ENCODE results near the gene TOB1. TPM values are rescaled to one million over a fixed set of nuclear protein-coding genes. Genes with fewer than 3 reads are reported as not detected.

The TOB1 gene
- total RNA-seq, 4 donors from 2014 or later, result 48.6 to 142 (median 81.3) TPM

DNA sequence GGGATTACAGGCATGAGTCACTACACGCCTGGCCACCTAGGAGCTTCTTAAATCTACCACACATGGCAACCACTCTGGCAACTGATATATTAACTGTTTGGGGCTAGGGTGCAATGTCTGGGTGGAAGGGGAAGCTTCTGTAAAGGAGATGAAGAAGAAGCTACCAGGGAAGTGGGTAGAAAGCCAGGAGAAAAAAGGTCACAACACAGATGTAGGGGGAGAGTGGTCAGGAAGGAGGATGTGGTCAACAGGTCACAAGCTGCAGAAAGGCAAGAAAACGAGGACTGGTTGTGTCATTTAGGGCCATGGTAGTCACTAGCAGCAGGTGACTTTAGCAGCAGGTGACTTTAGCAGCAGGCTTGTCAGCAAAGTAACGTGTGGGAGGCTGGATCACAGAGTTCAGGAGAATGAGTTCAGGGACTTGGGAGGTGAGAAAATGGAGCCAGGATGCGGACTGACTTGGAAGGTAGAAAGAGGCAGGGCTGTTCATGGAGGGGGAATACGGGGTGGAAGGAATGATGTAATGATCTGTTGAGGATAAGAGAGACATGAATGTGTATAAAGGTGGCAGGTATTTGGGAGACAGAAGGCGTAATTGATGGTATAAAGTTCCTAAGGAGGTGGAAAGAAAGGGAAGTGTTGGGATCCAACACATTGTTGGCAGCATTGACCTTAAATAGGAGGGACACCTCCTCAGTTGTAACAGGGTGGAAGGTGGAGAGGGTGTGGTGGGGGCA is 47.1 kb downstream of the TOB1 start:
- Histone ChIP-seq H3K27me3 (no peaks in the 10 kb centered on the region), H3K36me3 (no peaks in the 10 kb centered on the region), H3K27ac (no peak overlapping the region), H3K4me1 (peaks cover 0 to 10% (median 0%) of the 10 kb centered on the region in 4 donors), H3K9me3 (peaks cover 0 to 5% (median 0%) of the 10 kb centered on the region in 4 donors), H3K4me3 (no peak overlapping the region)
- TF ChIP-seq EP300 (IDR thresholded peaks at IDR 0.05) (no peak), POLR2A (IDR thresholded peaks at IDR 0.05) (no peak)
- TF ChIP-seq, protein P1, sequence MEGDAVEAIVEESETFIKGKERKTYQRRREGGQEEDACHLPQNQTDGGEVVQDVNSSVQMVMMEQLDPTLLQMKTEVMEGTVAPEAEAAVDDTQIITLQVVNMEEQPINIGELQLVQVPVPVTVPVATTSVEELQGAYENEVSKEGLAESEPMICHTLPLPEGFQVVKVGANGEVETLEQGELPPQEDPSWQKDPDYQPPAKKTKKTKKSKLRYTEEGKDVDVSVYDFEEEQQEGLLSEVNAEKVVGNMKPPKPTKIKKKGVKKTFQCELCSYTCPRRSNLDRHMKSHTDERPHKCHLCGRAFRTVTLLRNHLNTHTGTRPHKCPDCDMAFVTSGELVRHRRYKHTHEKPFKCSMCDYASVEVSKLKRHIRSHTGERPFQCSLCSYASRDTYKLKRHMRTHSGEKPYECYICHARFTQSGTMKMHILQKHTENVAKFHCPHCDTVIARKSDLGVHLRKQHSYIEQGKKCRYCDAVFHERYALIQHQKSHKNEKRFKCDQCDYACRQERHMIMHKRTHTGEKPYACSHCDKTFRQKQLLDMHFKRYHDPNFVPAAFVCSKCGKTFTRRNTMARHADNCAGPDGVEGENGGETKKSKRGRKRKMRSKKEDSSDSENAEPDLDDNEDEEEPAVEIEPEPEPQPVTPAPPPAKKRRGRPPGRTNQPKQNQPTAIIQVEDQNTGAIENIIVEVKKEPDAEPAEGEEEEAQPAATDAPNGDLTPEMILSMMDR (IDR thresholded peaks at IDR 0.05), result no peak
- WGBS, 2 donors, result 65 to 67% methylated on average over 6 of the region's 6 CpGs
- DNase-seq (ENCODE audit: low spot score in 2 of 2), result no peak

- no peak for DNase-seq (ENCODE audit: low spot score in 2 of 2)
- Histone ChIP-seq H3K9me3 (peaks cover 0 to 5% (median 0%) of the 10 kb centered on the region in 4 donors), H3K36me3 (no peaks in the 10 kb centered on the region), H3K4me3 (no peak overlapping the region), H3K4me1 (peaks cover 0 to 10% (median 0%) of the 10 kb centered on the region in 4 donors), H3K27me3 (no peaks in the 10 kb centered on the region), H3K27ac (no peak overlapping the region)
- TF ChIP-seq, protein P1 (IDR thresholded peaks at IDR 0.05), result no peak
- no peak for TF ChIP-seq EP300 (IDR thresholded peaks at IDR 0.05)
- TF ChIP-seq POLR2A (IDR thresholded peaks at IDR 0.05), result no peak
- 84 to 88% methylated on average over 4 of the region's 4 CpGs for WGBS, 2 donors
These were observed 47.9 kb downstream of the TOB1 start for GRCh38 chr17:50818261-50818660.

GRCh38 chr17:50817838-50818237 is 48.3 kb downstream of the TOB1 start:
- DNase-seq (ENCODE audit: low spot score in 2 of 2), result no peak
- H3K4me3 ChIP-seq, result no peak overlapping the region
- TF ChIP-seq EP300 (IDR thresholded peaks at IDR 0.05) (no peak), POLR2A (IDR thresholded peaks at IDR 0.05) (no peak)
- H3K27ac ChIP-seq, result no peak overlapping the region
- no peaks in the 10 kb centered on the region for H3K36me3 ChIP-seq
- 58% methylated on average over 7 of the region's 7 CpGs for WGBS, 2 donors
- H3K27me3 ChIP-seq, result no peaks in the 10 kb centered on the region
- peaks cover 0 to 2% (median 0%) of the 10 kb centered on the region in 4 donors for H3K9me3 ChIP-seq
- peaks cover 0 to 10% (median 0%) of the 10 kb centered on the region in 4 donors for H3K4me1 ChIP-seq

GRCh38 chr17:50816771-50817751 is 49.1 kb downstream of the TOB1 start:
- no peak for TF ChIP-seq POLR2A (IDR thresholded peaks at IDR 0.05)
- TF ChIP-seq, protein P1 (IDR thresholded peaks at IDR 0.05), result peak; percentile 68 to 83 (median 78)
- H3K36me3 ChIP-seq, result no peaks in the 10 kb centered on the region

DNA sequence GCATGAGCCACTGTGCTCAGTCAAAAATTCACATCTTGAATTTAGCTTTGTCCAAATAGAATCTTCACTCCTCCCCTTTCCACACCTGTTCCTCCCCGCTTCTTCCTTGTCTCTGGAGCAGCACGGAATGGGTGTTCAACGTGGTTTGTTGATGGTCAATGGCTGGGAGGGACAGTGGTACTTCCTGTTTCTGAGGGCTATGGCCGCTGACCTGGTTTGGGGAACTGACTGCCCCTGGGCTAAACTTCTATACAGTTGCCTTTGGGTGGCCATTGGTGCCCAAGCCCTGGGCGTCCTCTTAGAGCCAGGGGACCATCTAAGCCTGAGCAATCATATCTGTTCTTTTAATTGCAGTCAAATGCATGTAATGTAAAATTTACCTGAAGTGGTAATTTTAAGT is 49.9 kb downstream of the TOB1 start:
- no peak for DNase-seq (ENCODE audit: low spot score in 2 of 2)
- no peak for TF ChIP-seq POLR2A (IDR thresholded peaks at IDR 0.05)
- Histone ChIP-seq H3K9me3 (no peaks in the 10 kb centered on the region), H3K4me3 (no peak overlapping the region), H3K4me1 (peaks cover 0 to 10% (median 0%) of the 10 kb centered on the region in 4 donors), H3K36me3 (no peaks in the 10 kb centered on the region), H3K27ac (no peak overlapping the region), H3K27me3 (no peaks in the 10 kb centered on the region)
- 81 to 98% methylated on average over 5 of the region's 5 CpGs for WGBS, 2 donors

More at GRCh38 chr17:50816771-50817751, 49.1 kb downstream of the TOB1 start:
- DNase-seq (ENCODE audit: low spot score in 2 of 2), result peak in 1 of 2 donors; percentile 26
- 28 to 29% methylated on average over 22 to 23 of the region's 27 CpGs for WGBS, 2 donors
- peaks cover 0 to 10% (median 0%) of the 10 kb centered on the region in 4 donors for H3K4me1 ChIP-seq
- no peaks in the 10 kb centered on the region for H3K27me3 ChIP-seq
- H3K27ac ChIP-seq, result no peak overlapping the region
- H3K9me3 ChIP-seq, result no peaks in the 10 kb centered on the region
- H3K4me3 ChIP-seq, result no peak overlapping the region
